ENCODE results near the gene COL23A1.

COL23A1 gene

GRCh38 chr5:178429491-178430185 is 160.6 kb downstream of the COL23A1 start:
- no peak for TF ChIP-seq CTCF (conservative IDR thresholded peaks at IDR 0.05; ENCODE audit: low read depth, low read length)
- DNase-seq (ENCODE audit: low read depth), result no peak
- no peak overlapping the region for H3K4me3 ChIP-seq (ENCODE audit: low read depth, low read length)

- DNase-seq (ENCODE audit: low read depth), result no peak
- no peak overlapping the region for H3K4me3 ChIP-seq (ENCODE audit: low read depth, low read length)
- no peak for TF ChIP-seq CTCF (conservative IDR thresholded peaks at IDR 0.05; ENCODE audit: low read depth, low read length)
Observed at GRCh38 chr5:178429156-178429468, 161.1 kb downstream of the COL23A1 start.

DNA sequence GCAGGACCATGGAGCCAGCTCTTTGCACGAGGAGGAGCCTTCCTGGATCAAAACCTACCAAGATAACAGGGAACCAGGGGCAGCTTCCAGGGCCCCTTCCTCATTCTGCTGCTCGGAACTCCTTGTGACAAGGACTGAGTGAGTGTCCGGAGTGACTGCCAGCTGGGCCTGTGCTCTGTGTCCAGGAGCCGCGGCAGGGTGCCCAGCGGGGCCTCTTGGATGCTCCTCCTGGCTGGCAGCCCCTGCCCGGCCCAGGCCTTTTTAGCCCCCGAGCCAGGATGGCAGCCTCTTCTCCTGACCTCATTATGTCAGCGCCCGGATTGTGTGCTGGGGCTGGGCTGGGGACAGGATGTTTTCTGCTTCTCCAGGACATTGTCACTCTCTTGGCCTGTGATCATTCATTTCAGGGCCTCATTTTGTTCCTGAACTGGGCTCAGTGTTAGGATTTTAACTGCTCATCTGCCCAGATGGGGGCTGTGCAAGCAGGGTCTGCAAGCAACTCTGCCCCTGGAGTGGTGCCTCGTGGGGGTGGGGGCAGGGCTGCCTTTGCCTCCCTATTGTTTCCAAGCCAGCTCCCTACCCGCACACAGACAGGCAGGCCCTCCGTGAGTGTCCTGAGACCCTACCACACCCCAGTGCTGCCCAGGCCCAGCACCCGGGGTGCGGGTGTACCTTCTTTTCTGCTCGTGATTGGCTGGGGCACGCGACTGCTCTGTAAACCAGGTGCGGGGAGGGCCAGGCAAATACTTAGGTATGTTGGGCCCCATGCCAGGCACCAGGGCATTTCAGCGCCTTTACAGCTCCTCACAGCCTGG is 161.6 kb downstream of the COL23A1 start:
- DNase-seq (ENCODE audit: low read depth), result no peak
- no peak for TF ChIP-seq CTCF (conservative IDR thresholded peaks at IDR 0.05; ENCODE audit: low read depth, low read length)
- H3K4me3 ChIP-seq (ENCODE audit: low read depth, low read length), result no peak overlapping the region

- no peak for TF ChIP-seq CTCF (conservative IDR thresholded peaks at IDR 0.05; ENCODE audit: low read depth, low read length)
- no peak overlapping the region for H3K4me3 ChIP-seq (ENCODE audit: low read depth, low read length)
- no peak for DNase-seq (ENCODE audit: low read depth)
Observed at GRCh38 chr5:178427576-178428197, 162.5 kb downstream of the COL23A1 start.

DNA sequence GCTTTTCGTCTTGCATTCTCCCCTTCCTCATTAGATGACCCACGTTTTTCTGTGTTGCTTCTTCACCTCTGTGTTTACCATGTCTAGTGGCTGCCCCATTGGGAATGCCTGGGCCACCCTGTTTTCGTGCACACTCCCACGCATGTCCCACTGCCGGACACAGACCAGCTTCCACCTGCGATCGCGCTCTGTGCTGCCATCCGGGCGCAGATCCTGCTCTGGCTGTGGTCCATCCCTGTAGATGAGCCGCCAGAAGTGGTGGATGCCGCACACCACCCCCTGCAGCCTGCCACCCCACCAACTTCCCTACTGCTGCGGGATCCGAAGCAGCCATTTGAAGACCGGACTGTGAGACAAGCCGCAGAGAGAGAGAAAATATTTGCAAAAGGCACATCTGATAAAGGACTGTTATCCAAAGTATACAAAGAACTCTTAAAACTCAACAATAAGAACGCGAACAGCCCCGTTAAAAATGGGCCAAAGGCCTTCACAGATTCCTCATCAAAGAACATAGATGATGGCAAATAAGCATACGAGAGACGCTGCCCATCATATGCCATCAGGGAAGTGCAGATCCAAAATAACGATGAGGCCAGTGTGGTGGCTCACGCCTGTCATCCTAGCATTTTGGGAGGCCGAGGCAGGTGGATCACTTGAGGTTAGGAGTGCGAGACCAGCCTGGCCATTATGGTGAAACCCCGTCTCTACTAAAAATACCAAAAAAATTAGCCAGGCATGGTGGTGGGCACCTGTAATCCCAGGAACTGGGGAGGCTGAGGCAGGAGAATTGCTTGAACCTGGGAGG is 163.7 kb downstream of the COL23A1 start:
- H3K4me3 ChIP-seq (ENCODE audit: low read depth, low read length), result no peak overlapping the region
- TF ChIP-seq CTCF (conservative IDR thresholded peaks at IDR 0.05; ENCODE audit: low read depth, low read length), result no peak
- no peak for DNase-seq (ENCODE audit: low read depth)

- no peak for DNase-seq (ENCODE audit: low read depth)
- TF ChIP-seq CTCF (conservative IDR thresholded peaks at IDR 0.05; ENCODE audit: low read depth, low read length), result no peak
- H3K4me3 ChIP-seq (ENCODE audit: low read depth, low read length), result no peak overlapping the region
Observed at GRCh38 chr5:178425621-178426068, 164.5 kb downstream of the COL23A1 start.
